Nephron (organoid): Measurements from ENCODE around the gene NAA25.
"Not testable (repeated sequence)": the region's sequence is repeated elsewhere in the genome, so short reads cannot be mapped to it uniquely, and the experiment has no call there.

Experiments
- H3K27ac Mint-ChIP-seq, 3 experiments: 2 replicates each; pipeline ENCODE4 v1.8.0; 2020; ENCODE audit warnings: mixed read lengths in 3 of 3, mild to moderate bottlenecking in 2 of 3, moderate library complexity in 1 of 3
- H3K27me3 Mint-ChIP-seq: 2 replicates; pipeline ENCODE4 v1.8.0; 2021; ENCODE audit warnings: low read depth, mild to moderate bottlenecking, moderate library complexity, mixed read lengths
- H3K36me3 Mint-ChIP-seq: 2 replicates; pipeline ENCODE4 v1.8.0; 2020; ENCODE audit warnings: low read depth, mixed read lengths
- H3K4me1 Mint-ChIP-seq: 2 replicates; pipeline ENCODE4 v1.8.0; 2020; ENCODE audit warnings: mixed read lengths
- H3K4me3 Mint-ChIP-seq, 3 experiments: 2 replicates each; pipeline ENCODE4 v1.8.0; 2020; ENCODE audit warnings: mild to moderate bottlenecking in 3 of 3, mixed read lengths in 3 of 3, moderate library complexity in 2 of 3
- H3K9me3 Mint-ChIP-seq: 2 replicates; pipeline ENCODE4 v1.8.0; 2020; ENCODE audit warnings: mixed read lengths
- CTCF ChIP-seq, 3 experiments: fragments of 200-600 bp; sonication (generic); IDR thresholded peaks; one replicate each; pipeline ENCODE4 v1.5.0; 2021; ENCODE audit warnings: antibody characterized with exemption in 3 of 3; ENCODE audit not compliant: unreplicated experiment in 3 of 3

Gene NAA25

GRCh38 chr12:112004041-112004440 is 104.5 kb downstream of the NAA25 start:
- H3K27me3 Mint-ChIP-seq, result no peaks in the 10 kb centered on the region
- no peak overlapping the region for H3K27ac Mint-ChIP-seq
- TF ChIP-seq CTCF (IDR thresholded peaks at IDR 0.05; ENCODE audit: unreplicated experiment in 3 of 3), result no peak
- no peak overlapping the region for H3K4me3 Mint-ChIP-seq
- no peaks in the 10 kb centered on the region for H3K9me3 Mint-ChIP-seq
- peaks cover 6% of the 10 kb centered on the region for H3K4me1 Mint-ChIP-seq
- peaks cover 6% of the 10 kb centered on the region for H3K36me3 Mint-ChIP-seq

GRCh38 chr12:112001576-112001975 is 107.0 kb downstream of the NAA25 start:
- Mint-ChIP-seq H3K4me3 (no peak overlapping the region), H3K36me3 (peaks cover 6% of the 10 kb centered on the region), H3K9me3 (no peaks in the 10 kb centered on the region), H3K4me1 (peaks cover 6% of the 10 kb centered on the region), H3K27me3 (no peaks in the 10 kb centered on the region), H3K27ac (no peak overlapping the region)
- no peak for TF ChIP-seq CTCF (IDR thresholded peaks at IDR 0.05; ENCODE audit: unreplicated experiment in 3 of 3)

GRCh38 chr12:112000820-112001219 is 107.8 kb downstream of the NAA25 start:
- Mint-ChIP-seq H3K9me3 (no peaks in the 10 kb centered on the region), H3K36me3 (peaks cover 6% of the 10 kb centered on the region)

GRCh38 chr12:111999129-111999528 is 109.5 kb downstream of the NAA25 start:
- H3K27me3 Mint-ChIP-seq, H3K27ac Mint-ChIP-seq, H3K9me3 Mint-ChIP-seq: not testable (repeated sequence)

More at GRCh38 chr12:112000820-112001219, 107.8 kb downstream of the NAA25 start:
- H3K4me1 Mint-ChIP-seq, result peaks cover 1% of the 10 kb centered on the region
- no peak for TF ChIP-seq CTCF (IDR thresholded peaks at IDR 0.05; ENCODE audit: unreplicated experiment in 3 of 3)
- H3K4me3 Mint-ChIP-seq, result no peak overlapping the region
- no peak overlapping the region for H3K27ac Mint-ChIP-seq
- H3K27me3 Mint-ChIP-seq, result no peaks in the 10 kb centered on the region

GRCh38 chr12:111998015-111998414 is 110.6 kb downstream of the NAA25 start:
- peaks cover 11% of the 10 kb centered on the region for H3K36me3 Mint-ChIP-seq
- H3K27me3 Mint-ChIP-seq, result no peaks in the 10 kb centered on the region
- no peak for TF ChIP-seq CTCF (IDR thresholded peaks at IDR 0.05; ENCODE audit: unreplicated experiment in 3 of 3)
- H3K4me3 Mint-ChIP-seq, result no peak overlapping the region
- H3K27ac Mint-ChIP-seq, result no peak overlapping the region
- H3K4me1 Mint-ChIP-seq, result no peaks in the 10 kb centered on the region
- H3K9me3 Mint-ChIP-seq, result no peaks in the 10 kb centered on the region

More at GRCh38 chr12:111999129-111999528, 109.5 kb downstream of the NAA25 start:
- not testable (repeated sequence) for H3K4me3 Mint-ChIP-seq, H3K36me3 Mint-ChIP-seq, H3K4me1 Mint-ChIP-seq

GRCh38 chr12:111997300-111997699 is 111.3 kb downstream of the NAA25 start:
- no peak for TF ChIP-seq CTCF (IDR thresholded peaks at IDR 0.05; ENCODE audit: unreplicated experiment in 3 of 3)
- Mint-ChIP-seq H3K9me3 (no peaks in the 10 kb centered on the region), H3K27me3 (no peaks in the 10 kb centered on the region), H3K4me1 (no peaks in the 10 kb centered on the region), H3K27ac (no peak overlapping the region), H3K4me3 (no peak overlapping the region), H3K36me3 (peaks cover 5% of the 10 kb centered on the region)
